ENCODE data around the gene MUC12.

The MUC12 gene

GRCh38 chr7:100943693-100944092 is 25.7 kb upstream of the MUC12 start:
- WGBS, 2 experiments (ENCODE audit: insufficient coverage in 2 of 2) = 83 to 94% methylated on average over 3 of the region's 5 CpGs
- H3K36me3 ChIP-seq (ENCODE audit: control insufficient read depth, insufficient read depth, low read length) = no peaks in the 10 kb centered on the region
- no peak overlapping the region for H3K4me3 ChIP-seq (ENCODE audit: extremely low read depth, insufficient read depth, low read length, poor library complexity, severe bottlenecking)

GRCh38 chr7:100944138-100944537 is 25.2 kb upstream of the MUC12 start:
- Histone ChIP-seq H3K9me3 (ENCODE audit: control insufficient read depth, low read length) (no peaks in the 10 kb centered on the region), H3K4me1 (ENCODE audit: control insufficient read depth, insufficient read depth, low read length, poor library complexity, severe bottlenecking) (no peaks in the 10 kb centered on the region), H3K36me3 (ENCODE audit: control insufficient read depth, insufficient read depth, low read length) (no peaks in the 10 kb centered on the region), H3K27ac (ENCODE audit: low read depth, low read length, severe bottlenecking) (no peak overlapping the region), H3K4me3 (ENCODE audit: extremely low read depth, insufficient read depth, low read length, poor library complexity, severe bottlenecking) (no peak overlapping the region)
- 90 to 100% methylated on average over 2 to 3 of the region's 4 CpGs for WGBS, 2 experiments (ENCODE audit: insufficient coverage in 2 of 2)

More at GRCh38 chr7:100943693-100944092, 25.7 kb upstream of the MUC12 start:
- Histone ChIP-seq H3K4me1 (ENCODE audit: control insufficient read depth, insufficient read depth, low read length, poor library complexity, severe bottlenecking) (no peaks in the 10 kb centered on the region), H3K27ac (ENCODE audit: low read depth, low read length, severe bottlenecking) (no peak overlapping the region), H3K9me3 (ENCODE audit: control insufficient read depth, low read length) (no peaks in the 10 kb centered on the region)

DNA sequence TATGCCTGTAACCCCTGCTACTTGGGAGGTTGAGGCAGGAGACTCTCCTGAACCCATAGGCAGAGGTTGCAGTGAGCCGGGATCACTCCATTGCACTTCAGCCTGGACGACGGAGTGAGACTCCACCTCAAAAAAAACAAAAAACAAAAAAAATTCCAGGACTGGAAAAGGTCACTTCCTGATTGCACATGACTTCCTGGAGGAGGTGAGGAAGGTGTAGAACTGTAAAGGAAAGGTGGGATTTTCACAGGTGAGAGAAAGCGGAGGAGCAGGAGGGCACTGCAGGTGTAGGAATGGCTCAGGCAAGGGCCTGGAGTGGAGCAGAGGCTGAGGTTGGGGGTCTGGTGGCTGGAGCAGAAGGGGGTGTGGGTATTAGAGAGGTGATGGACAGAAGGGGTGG is 23.3 kb upstream of the MUC12 start:
- Histone ChIP-seq H3K9me3 (ENCODE audit: control insufficient read depth, low read length) (no peaks in the 10 kb centered on the region), H3K36me3 (ENCODE audit: control insufficient read depth, insufficient read depth, low read length) (no peaks in the 10 kb centered on the region), H3K4me1 (ENCODE audit: control insufficient read depth, insufficient read depth, low read length, poor library complexity, severe bottlenecking) (no peaks in the 10 kb centered on the region), H3K27ac (ENCODE audit: low read depth, low read length, severe bottlenecking) (no peak overlapping the region), H3K4me3 (ENCODE audit: extremely low read depth, insufficient read depth, low read length, poor library complexity, severe bottlenecking) (no peak overlapping the region)
- 71 to 100% methylated on average over 1 of the region's 4 CpGs for WGBS, 2 experiments (ENCODE audit: insufficient coverage in 2 of 2)

- Histone ChIP-seq H3K4me1 (ENCODE audit: control insufficient read depth, insufficient read depth, low read length, poor library complexity, severe bottlenecking) (no peaks in the 10 kb centered on the region), H3K9me3 (ENCODE audit: control insufficient read depth, low read length) (no peaks in the 10 kb centered on the region), H3K4me3 (ENCODE audit: extremely low read depth, insufficient read depth, low read length, poor library complexity, severe bottlenecking) (no peak overlapping the region), H3K27ac (ENCODE audit: low read depth, low read length, severe bottlenecking) (no peak overlapping the region), H3K36me3 (ENCODE audit: control insufficient read depth, insufficient read depth, low read length) (no peaks in the 10 kb centered on the region)
- 79 to 83% methylated on average over 7 to 9 of the region's 11 CpGs for WGBS, 2 experiments (ENCODE audit: insufficient coverage in 2 of 2)
Measured at GRCh38 chr7:100946766-100947365, 22.5 kb upstream of the MUC12 start.

DNA sequence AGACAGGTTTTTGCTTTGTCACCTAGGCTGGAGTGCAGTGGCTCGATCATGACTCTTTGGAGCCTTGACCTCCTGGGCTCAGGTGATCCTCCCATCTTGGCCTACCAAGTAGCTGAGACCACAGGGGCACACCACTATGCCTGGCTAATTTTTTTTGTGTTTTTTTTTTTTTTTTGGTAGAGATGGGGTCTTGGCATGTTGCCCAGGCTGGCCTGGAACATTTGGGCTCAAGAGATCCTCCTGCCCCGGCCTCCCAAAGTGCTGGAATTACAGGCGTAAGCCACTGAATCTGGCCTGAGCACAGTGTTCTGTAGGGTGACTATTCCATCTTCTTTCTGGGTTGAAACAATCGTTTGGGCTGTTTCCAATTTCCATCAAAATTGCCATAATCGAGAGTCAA is 21.6 kb upstream of the MUC12 start:
- Histone ChIP-seq H3K4me1 (ENCODE audit: control insufficient read depth, insufficient read depth, low read length, poor library complexity, severe bottlenecking) (no peaks in the 10 kb centered on the region), H3K4me3 (ENCODE audit: extremely low read depth, insufficient read depth, low read length, poor library complexity, severe bottlenecking) (no peak overlapping the region), H3K9me3 (ENCODE audit: control insufficient read depth, low read length) (no peaks in the 10 kb centered on the region), H3K27ac (ENCODE audit: low read depth, low read length, severe bottlenecking) (no peak overlapping the region), H3K36me3 (ENCODE audit: control insufficient read depth, insufficient read depth, low read length) (no peaks in the 10 kb centered on the region)
- 89 to 100% methylated on average over 3 to 5 of the region's 5 CpGs for WGBS, 2 experiments (ENCODE audit: insufficient coverage in 2 of 2)

DNA sequence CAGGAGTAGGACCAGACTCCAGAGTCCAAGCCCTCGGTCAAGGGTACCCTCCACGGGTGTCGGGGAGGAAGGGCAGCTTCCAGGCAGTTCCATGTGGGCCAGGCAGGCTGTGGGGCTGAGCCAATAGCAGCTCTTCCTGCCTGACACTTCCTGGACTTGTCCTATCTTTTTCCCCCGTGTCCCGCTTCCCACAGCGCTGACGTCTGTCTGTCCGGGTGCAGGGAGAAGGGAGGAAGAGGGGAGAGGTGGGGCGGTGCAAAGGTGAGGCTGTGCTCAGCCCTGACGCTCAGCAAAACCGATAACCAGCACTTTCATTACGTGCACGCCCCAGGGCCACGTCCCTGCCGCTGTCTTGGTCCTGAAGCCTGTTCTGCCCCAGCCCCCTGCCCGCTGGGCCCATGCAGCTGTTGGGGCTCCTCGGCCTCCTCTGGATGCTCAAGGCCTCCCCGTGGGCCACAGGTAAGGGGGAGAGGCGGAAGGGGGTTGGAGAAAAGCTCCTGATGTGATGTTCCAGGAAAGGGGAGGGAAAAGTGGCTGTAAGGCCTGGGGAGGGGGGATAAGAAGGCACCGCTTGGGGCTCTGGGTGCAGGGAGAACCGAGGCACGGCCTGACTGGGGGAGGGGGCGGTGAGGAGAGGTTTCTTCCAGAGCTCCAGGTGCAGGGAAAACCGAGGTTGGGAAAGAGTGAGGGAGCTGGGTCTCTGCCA is 20.0 kb upstream of the MUC12 start, which contains the start of gene MUC3A:
MUC3A (plus strand) TSS at position 308 of the 706 bp plus-strand sequence; CDS start at position 399, 91 bp downstream.
- Histone ChIP-seq H3K27ac (ENCODE audit: low read depth, low read length, severe bottlenecking) (no peak within 1 kb of the TSS), H3K4me1 (ENCODE audit: control insufficient read depth, insufficient read depth, low read length, poor library complexity, severe bottlenecking) (no peaks in the 10 kb centered on the region), H3K36me3 (ENCODE audit: control insufficient read depth, insufficient read depth, low read length) (no peaks in the 10 kb centered on the region), H3K4me3 (ENCODE audit: extremely low read depth, insufficient read depth, low read length, poor library complexity, severe bottlenecking) (no peak within 1 kb of the TSS), H3K9me3 (ENCODE audit: control insufficient read depth, low read length) (no peaks in the 10 kb centered on the region)
- 52 to 58% methylated on average over 22 to 24 of the region's 24 CpGs for WGBS, 2 experiments (ENCODE audit: insufficient coverage in 2 of 2)

DNA sequence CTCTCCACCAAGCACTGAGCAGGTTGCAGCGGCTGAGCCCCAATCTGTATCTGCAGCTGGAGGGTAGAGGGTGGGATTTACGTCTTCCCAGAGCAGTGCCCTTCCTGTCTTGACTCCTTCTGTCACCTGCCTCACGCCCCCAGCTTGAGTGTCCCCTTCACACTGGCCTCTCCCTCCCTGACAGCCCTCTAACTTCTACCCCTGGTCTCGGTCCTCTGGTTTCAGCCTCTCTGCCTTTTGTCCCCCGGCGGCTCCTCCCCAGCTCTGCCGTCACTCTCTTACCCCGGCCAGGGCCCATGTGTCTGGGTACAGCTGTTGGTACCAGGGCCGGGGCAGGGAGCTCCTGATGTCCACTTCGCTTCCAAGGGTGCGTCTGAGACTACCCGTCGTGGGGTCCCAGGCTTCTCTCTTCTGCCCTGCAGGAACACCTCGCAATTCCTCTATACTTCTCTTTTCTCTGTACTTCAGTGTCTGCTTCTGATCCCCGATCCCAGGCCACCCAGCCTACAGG is 19.4 kb upstream of the MUC12 start:
- Histone ChIP-seq H3K9me3 (ENCODE audit: control insufficient read depth, low read length) (no peaks in the 10 kb centered on the region), H3K36me3 (ENCODE audit: control insufficient read depth, insufficient read depth, low read length) (no peaks in the 10 kb centered on the region), H3K4me3 (ENCODE audit: extremely low read depth, insufficient read depth, low read length, poor library complexity, severe bottlenecking) (no peak overlapping the region), H3K27ac (ENCODE audit: low read depth, low read length, severe bottlenecking) (no peak overlapping the region), H3K4me1 (ENCODE audit: control insufficient read depth, insufficient read depth, low read length, poor library complexity, severe bottlenecking) (no peaks in the 10 kb centered on the region)
- 56 to 66% methylated on average over 15 of the region's 15 CpGs for WGBS, 2 experiments (ENCODE audit: insufficient coverage in 2 of 2)

DNA sequence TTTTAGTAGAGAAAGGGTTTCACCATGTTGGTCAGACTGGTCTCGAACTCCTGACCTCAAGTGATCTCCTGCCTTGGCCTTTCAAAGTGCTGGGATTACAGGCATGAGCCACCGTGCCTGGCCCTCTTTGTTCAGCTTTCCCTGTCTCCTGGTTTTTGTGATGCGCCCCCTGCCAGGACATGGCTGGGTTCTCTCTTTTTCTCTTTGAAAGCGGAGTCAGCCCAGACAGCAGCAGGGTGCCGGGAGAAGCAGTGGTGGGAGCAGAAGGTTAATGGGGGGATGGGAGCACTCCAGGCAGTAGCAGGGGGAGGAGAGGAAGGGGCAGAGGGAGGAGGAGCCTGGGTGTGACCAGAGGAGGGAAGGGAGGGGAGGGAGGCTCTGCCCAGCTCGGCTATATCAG is 18.2 kb upstream of the MUC12 start:
- H3K27ac ChIP-seq (ENCODE audit: low read depth, low read length, severe bottlenecking) = no peak overlapping the region
- H3K36me3 ChIP-seq (ENCODE audit: control insufficient read depth, insufficient read depth, low read length) = no peaks in the 10 kb centered on the region
- WGBS, 2 experiments (ENCODE audit: insufficient coverage in 2 of 2) = 19 to 45% methylated on average over 3 to 4 of the region's 6 CpGs
- H3K4me1 ChIP-seq (ENCODE audit: control insufficient read depth, insufficient read depth, low read length, poor library complexity, severe bottlenecking) = no peaks in the 10 kb centered on the region
- no peak overlapping the region for H3K4me3 ChIP-seq (ENCODE audit: extremely low read depth, insufficient read depth, low read length, poor library complexity, severe bottlenecking)
- no peaks in the 10 kb centered on the region for H3K9me3 ChIP-seq (ENCODE audit: control insufficient read depth, low read length)

GRCh38 chr7:100951888-100952560 is 17.3 kb upstream of the MUC12 start:
- no peaks in the 10 kb centered on the region for H3K4me1 ChIP-seq (ENCODE audit: control insufficient read depth, insufficient read depth, low read length, poor library complexity, severe bottlenecking)
- no peak overlapping the region for H3K27ac ChIP-seq (ENCODE audit: low read depth, low read length, severe bottlenecking)
- no peak overlapping the region for H3K4me3 ChIP-seq (ENCODE audit: extremely low read depth, insufficient read depth, low read length, poor library complexity, severe bottlenecking)
- H3K36me3 ChIP-seq (ENCODE audit: control insufficient read depth, insufficient read depth, low read length) = no peaks in the 10 kb centered on the region
- WGBS, 2 experiments (ENCODE audit: insufficient coverage in 2 of 2) = 72 to 77% methylated on average over 14 to 15 of the region's 15 CpGs
- no peaks in the 10 kb centered on the region for H3K9me3 ChIP-seq (ENCODE audit: control insufficient read depth, low read length)

- Histone ChIP-seq H3K4me3 (ENCODE audit: extremely low read depth, insufficient read depth, low read length, poor library complexity, severe bottlenecking) (no peak overlapping the region), H3K36me3 (ENCODE audit: control insufficient read depth, insufficient read depth, low read length) (no peaks in the 10 kb centered on the region), H3K4me1 (ENCODE audit: control insufficient read depth, insufficient read depth, low read length, poor library complexity, severe bottlenecking) (no peaks in the 10 kb centered on the region), H3K27ac (ENCODE audit: low read depth, low read length, severe bottlenecking) (no peak overlapping the region), H3K9me3 (ENCODE audit: control insufficient read depth, low read length) (no peaks in the 10 kb centered on the region)
- 77 to 79% methylated on average over 2 of the region's 2 CpGs for WGBS, 2 experiments (ENCODE audit: insufficient coverage in 2 of 2)
Measured at GRCh38 chr7:100952641-100953040, 16.7 kb upstream of the MUC12 start.

All from mesodermal cell (in vitro differentiated cells).